DMS153 (cell line): ENCODE data around the gene SPATA7.

Source experiments
- DNase-seq: peaks from one replicate; lab custom pipeline; 2025; lab: John Stamatoyannopoulos, UW

The SPATA7 gene

GRCh38 chr14:88481794-88482193, 96.3 kb downstream of the SPATA7 start:
- no peak for DNase-seq

- no peak for DNase-seq
Measured at GRCh38 chr14:88482524-88482923, 97.1 kb downstream of the SPATA7 start.
